GM12878 (cell line): ENCODE data around the gene RAB13. TPM values are rescaled to one million over a fixed set of nuclear protein-coding genes. Genes with fewer than 3 reads are reported as not detected.

Experiments used
- ATAC-seq: fragments of 200-7000 bp; cut with Tn5 transposase; 3 replicates; pipeline ENCODE4 v1.9.1; 2020; ENCODE audit warnings: mild to moderate bottlenecking, moderate library complexity
- BruUV-seq: library from RNA; stranded (reverse); fragments of 400-500 nt; replicated peaks from 2 replicates; lab custom pipeline; 2021; lab: Mats Ljungman, UMichigan
- CTCF ChIA-PET: fragments of 300-600 bp; sonication (Branson Sonifier 250); formaldehyde crosslinking; extraction: SDS; loops from one replicate; lab custom pipeline; 2021; ENCODE audit warnings: inconsistent platforms; lab: Yijun Ruan, JAX
- POLR2A ChIA-PET: fragments of 350-600 bp; formaldehyde crosslinking; extraction: SDS; loops from one replicate; lab custom pipeline; 2021; ENCODE audit warnings: inconsistent platforms; lab: Charles Lee
- RAD21 ChIA-PET: fragments of 300-600 bp; sonication (Branson Sonifier 250); formaldehyde crosslinking; loops from one replicate; lab custom pipeline; 2023; ENCODE audit warnings: antibody characterized with exemption; ENCODE audit not compliant: unreplicated experiment; lab: Charles Lee
- SMC1A ChIA-PET: fragments of 300-600 bp; sonication (Branson Sonifier 250); formaldehyde crosslinking; loops from one replicate; lab custom pipeline; 2023; ENCODE audit not compliant: unreplicated experiment, uncharacterized antibody; lab: Charles Lee
- DNase-seq: peaks from one replicate; pipeline ENCODE4 v3.0.0-alpha.2; 2011; ENCODE audit warnings: low read depth, low spot score
- FAIRE-seq: peaks from 3 replicates; lab custom pipeline; 2011; peaks lifted over from hg19 to GRCh38; lab: Jason Lieb, UNC
- H2AFZ ChIP-seq: 2 replicates; pipeline ENCODE4 v1.6.0; 2011; ENCODE audit warnings: low read depth, low read length, control low read depth; ENCODE audit not compliant: control insufficient read depth
- H3K27ac ChIP-seq: 2 replicates; pipeline ENCODE4 v1.5.1; 2011; ENCODE audit warnings: control low read depth; ENCODE audit not compliant: control insufficient read depth, insufficient read depth
- H3K27me3 ChIP-seq, 2 experiments: replicated peaks in 1 of 2; 2 replicates each; pipeline versions ENCODE4 v1.6.0 to v1.6.1; 2011; ENCODE audit warnings: low read length in 1 of 2; ENCODE audit not compliant: control insufficient read depth in 2 of 2, insufficient read depth in 2 of 2
- H3K36me3 ChIP-seq, 2 experiments: 2 replicates each; pipeline ENCODE4 v1.5.1; 2011; ENCODE audit warnings: low read length in 1 of 2; ENCODE audit not compliant: control insufficient read depth in 2 of 2, insufficient read depth in 2 of 2
- H3K4me1 ChIP-seq: 2 replicates; pipeline ENCODE4 v1.6.1; 2011; ENCODE audit warnings: mild to moderate bottlenecking, low read length, moderate library complexity, mixed read lengths; ENCODE audit not compliant: control insufficient read depth, insufficient read depth
- H3K4me2 ChIP-seq: 2 replicates; pipeline ENCODE4 v1.6.0; 2011; ENCODE audit warnings: control low read depth; ENCODE audit not compliant: control insufficient read depth, insufficient read depth
- H3K4me3 ChIP-seq: fragments of 200-600 bp; sonication (generic); 2 replicates; pipeline ENCODE4 v1.5.1; 2016
- H3K79me2 ChIP-seq: 2 replicates; pipeline ENCODE4 v1.6.0; 2011; ENCODE audit warnings: low read length; ENCODE audit not compliant: control insufficient read depth, insufficient read depth
- H3K9ac ChIP-seq: 2 replicates; pipeline ENCODE4 v1.8.0; 2011; ENCODE audit warnings: low read length, control low read depth, mixed read lengths; ENCODE audit not compliant: control insufficient read depth, insufficient read depth
- H3K9me3 ChIP-seq: replicated peaks from 3 replicates; pipeline ENCODE4 v1.5.1; 2011; ENCODE audit warnings: mild to moderate bottlenecking, low read length; ENCODE audit not compliant: control insufficient read depth, insufficient read depth
- H4K20me1 ChIP-seq: 2 replicates; pipeline ENCODE4 v1.6.0; 2011; ENCODE audit not compliant: control insufficient read depth, insufficient read depth
- CHD4 ChIP-seq: fragments of 200-600 bp; sonication (generic); IDR thresholded peaks from 2 replicates; pipeline ENCODE4 v1.6.1; 2016; ENCODE audit warnings: mild to moderate bottlenecking
- EP300 ChIP-seq, 2 experiments: fragments of 150-350 bp in 1 of 2; IDR thresholded peaks; 2 replicates each; pipeline ENCODE4 v1.6.1; 2011 to 2012; ENCODE audit warnings: low read depth in 2 of 2, low read length in 2 of 2, borderline replicate concordance in 1 of 2, improper control_type of control experiment in 1 of 2, inconsistent platforms in 1 of 2; ENCODE audit not compliant: control insufficient read depth in 1 of 2
- MYC ChIP-seq: IDR thresholded peaks from 2 replicates; pipeline ENCODE4 v1.6.1; 2011; ENCODE audit warnings: mild to moderate bottlenecking, low read length, moderate library complexity, inconsistent platforms; ENCODE audit not compliant: insufficient read depth, insufficient replicate concordance, insufficient read length, severe bottlenecking
- NFIC ChIP-seq: IDR thresholded peaks from 2 replicates; pipeline ENCODE4 v1.6.1; 2012; ENCODE audit warnings: low read depth, mild to moderate bottlenecking, inconsistent platforms, low read length, moderate library complexity
- NFYB ChIP-seq: IDR thresholded peaks from 2 replicates; pipeline ENCODE4 v1.6.1; 2011; ENCODE audit warnings: low read depth, mild to moderate bottlenecking, low read length, improper control_type of control experiment, moderate library complexity; ENCODE audit not compliant: insufficient read depth
- YBX1 ChIP-seq: fragments of 450-650 bp; IDR thresholded peaks from 2 replicates; pipeline ENCODE4 v1.6.1; 2016; ENCODE audit warnings: antibody characterized with exemption
- YY1 ChIP-seq: IDR thresholded peaks from 2 replicates; pipeline ENCODE4 v1.6.1; 2011; ENCODE audit warnings: low read depth, mild to moderate bottlenecking, low read length
- WGBS: methylation state at CpG from one replicate; pipeline ENCODE4 v1.1.6; 2016; ENCODE audit warnings: low lambda C conversion rate; ENCODE audit not compliant: insufficient replicate concordance, insufficient coverage; ENCODE audit errors: missing lambda C conversion rate; 5-methylcytosine and 5-hydroxymethylcytosine counted together
- in situ Hi-C: fragments of 300-500 bp; cut with MboI; formaldehyde crosslinking; loops from 9 replicates; pipeline ENCODE4 v1.14.3; 2018; ENCODE audit warnings: mixed read lengths
- intact Hi-C: fragments of 100-400 bp; cut with micrococcal nuclease; formaldehyde crosslinking; loops from one replicate; pipeline ENCODE4 v1.14.2; 2022; ENCODE audit not compliant: unreplicated experiment
- polyA plus RNA-seq, 11 experiments: library from polyadenylated mRNA; depleted of rRNA in 4 of 11; unstranded in 6 of 11; stranded (reverse) in 5 of 11; fragments of >200 nt; fragmentation: Nextera tagmentation in 4 of 11; fragmentation: Illumina TruSeq in 1 of 11; extraction: Ambion mirVana in 4 of 11; extraction: Trizol in 1 of 11; gene quantifications; 1 replicate in 1 of 11; 2 replicates in 10 of 11; pipeline versions ENCODE4 v1.2.1 to v1.2.3, GENCODE V29; 2011 to 2016; ENCODE audit warnings: inconsistent platforms in 2 of 11, missing spikeins in 2 of 11, low read depth in 1 of 11
- total RNA-seq, 4 experiments: library from RNA; depleted of rRNA in 3 of 4; stranded (reverse); fragments of >200 nt in 3 of 4; fragmentation: Illumina TruSeq in 1 of 4; extraction: Trizol in 1 of 4; gene quantifications; 2 replicates each; pipeline versions ENCODE4 v1.2.1 to v1.2.3, GENCODE V29; 2013 to 2021
- TF ChIP-seq, protein P1 (sequence below): fragments of 450-650 bp; conservative IDR thresholded peaks from 2 replicates; pipeline ENCODE4 v1.6.1; 2017; ENCODE audit warnings: mild to moderate bottlenecking, moderate library complexity

Gene RAB13
- total and polyA plus RNA-seq, 10 of the 15 experiments (the other 5 are each of a cell fraction or from before 2014, with no cell fraction given), result 0.75 to 30.7 (median 15.9) TPM

DNA sequence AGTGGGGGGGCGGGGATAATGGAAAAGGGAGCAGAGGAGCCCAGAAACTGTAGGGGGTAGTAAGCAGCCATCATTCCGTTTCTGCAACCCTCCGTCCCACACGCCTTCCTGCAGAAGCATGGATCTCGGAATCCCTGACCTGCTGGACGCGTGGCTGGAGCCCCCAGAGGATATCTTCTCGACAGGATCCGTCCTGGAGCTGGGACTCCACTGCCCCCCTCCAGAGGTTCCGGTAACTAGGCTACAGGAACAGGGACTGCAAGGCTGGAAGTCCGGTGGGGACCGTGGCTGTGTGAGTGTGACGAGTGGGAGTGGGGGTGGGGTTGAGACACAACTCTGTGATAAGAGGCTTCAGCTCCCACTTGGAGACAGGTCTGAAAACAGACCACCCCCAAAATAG is 17.7 kb downstream of the RAB13 start (continued):
- TF ChIP-seq, protein P1, sequence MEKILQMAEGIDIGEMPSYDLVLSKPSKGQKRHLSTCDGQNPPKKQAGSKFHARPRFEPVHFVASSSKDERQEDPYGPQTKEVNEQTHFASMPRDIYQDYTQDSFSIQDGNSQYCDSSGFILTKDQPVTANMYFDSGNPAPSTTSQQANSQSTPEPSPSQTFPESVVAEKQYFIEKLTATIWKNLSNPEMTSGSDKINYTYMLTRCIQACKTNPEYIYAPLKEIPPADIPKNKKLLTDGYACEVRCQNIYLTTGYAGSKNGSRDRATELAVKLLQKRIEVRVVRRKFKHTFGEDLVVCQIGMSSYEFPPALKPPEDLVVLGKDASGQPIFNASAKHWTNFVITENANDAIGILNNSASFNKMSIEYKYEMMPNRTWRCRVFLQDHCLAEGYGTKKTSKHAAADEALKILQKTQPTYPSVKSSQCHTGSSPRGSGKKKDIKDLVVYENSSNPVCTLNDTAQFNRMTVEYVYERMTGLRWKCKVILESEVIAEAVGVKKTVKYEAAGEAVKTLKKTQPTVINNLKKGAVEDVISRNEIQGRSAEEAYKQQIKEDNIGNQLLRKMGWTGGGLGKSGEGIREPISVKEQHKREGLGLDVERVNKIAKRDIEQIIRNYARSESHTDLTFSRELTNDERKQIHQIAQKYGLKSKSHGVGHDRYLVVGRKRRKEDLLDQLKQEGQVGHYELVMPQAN, result no peak
- no peak for TF ChIP-seq CHD4
- TF ChIP-seq NFYB, result no peak
- no peak for TF ChIP-seq YY1
- no peak for TF ChIP-seq MYC
- TF ChIP-seq NFIC, result no peak

DNA sequence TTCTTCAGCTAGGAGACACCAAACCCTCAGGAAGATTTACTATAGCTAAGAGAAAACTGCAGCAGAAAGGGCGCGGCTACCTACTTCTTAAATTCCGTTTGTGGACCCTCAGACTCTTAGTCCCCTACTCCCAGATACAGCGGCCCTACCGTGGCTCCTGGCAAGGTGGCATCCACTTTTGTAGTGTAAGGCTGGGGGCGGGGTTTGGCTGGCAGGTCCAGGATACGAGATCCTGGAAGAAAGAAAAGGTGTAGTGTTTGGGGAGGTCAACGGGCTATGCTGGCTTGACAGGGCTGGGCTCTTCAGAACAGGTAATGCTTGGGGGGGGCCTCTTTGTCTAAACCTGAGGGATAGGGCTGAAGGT is 18.2 kb downstream of the RAB13 start:
- TF ChIP-seq EP300 (IDR thresholded peaks at IDR 0.05; ENCODE audit: borderline replicate concordance in 1 of 2, control insufficient read depth in 1 of 2, low read depth in 2 of 2, low read length in 2 of 2), result 0 out of 4 replicates have a peak, but pooled peaks of 1 of the 2 experiments have one; percentile 10
- TF ChIP-seq, protein P1, result peak; percentile 45
- TF ChIP-seq YBX1, result no peak
- H3K27ac ChIP-seq, result peak overlapping the region; percentile 91
- WGBS, result 0% methylated on average over 8 of the region's 8 CpGs
- SMC1A ChIA-PET, result interaction anchor here (0.9 to 7.7 kb wide), 14 partner anchors 9 to 292 kb away, joined by 3 to 82 read pairs (median 8); partner anchors contain the start of genes CRTC2, DENND4B, GATAD2B and JTB
- no peak for ATAC-seq
- H3K9me3 ChIP-seq, result no peaks in the 10 kb centered on the region
- peak overlapping the region; percentile 94 for H3K9ac ChIP-seq
- no peaks in the 10 kb centered on the region for H3K27me3 ChIP-seq
- H3K4me2 ChIP-seq, result peak overlapping the region; percentile 91
- CTCF ChIA-PET, result interaction anchor here (0.5 to 7.1 kb wide), 12 partner anchors 9 to 395 kb away, joined by 3 to 64 read pairs (median 14); partner anchors contain the start of genes DENND4B, GATAD2B, JTB and RAB13
- no peak for FAIRE-seq
- peak overlapping the region; percentile 92 for H3K4me3 ChIP-seq
- H3K36me3 ChIP-seq, result 0 out of 4 replicates have a peak, but pooled peaks cover 0 to under 1% of the 10 kb centered on the region in 2 experiments
- RAD21 ChIA-PET, result interaction anchor here (0.8 to 6.4 kb wide), 11 partner anchors 9 to 208 kb away, joined by 3 to 42 read pairs (median 4); partner anchors contain the start of genes CRTC2, DENND4B, JTB and RAB13
- peak overlapping the region; percentile 90 for H2AFZ ChIP-seq
- intact Hi-C loops, result loop anchor here (1.0 to 5.0 kb wide), 3 partner anchors 23 to 161 kb away; no protein-coding TSS in a partner anchor
- in situ Hi-C loops, result no loop called here
- DNase-seq, result no peak
- BruUV-seq, result TSS peak; percentile 64
- peaks cover 19% of the 10 kb centered on the region for H3K4me1 ChIP-seq
- peaks cover 36% of the 10 kb centered on the region for H3K79me2 ChIP-seq
- POLR2A ChIA-PET, result interaction anchor here (0.6 to 10.0 kb wide), 11 partner anchors 9 to 369 kb away, joined by 3 to 132 read pairs (median 6); partner anchors contain the start of genes CRTC2, DENND4B, GATAD2B and JTB
- no peaks in the 10 kb centered on the region for H4K20me1 ChIP-seq
